22Rv1 (cell line): ENCODE measurements around the gene VARS2.
"Not testable (repeated sequence)": the region's sequence is repeated elsewhere in the genome, so short reads cannot be mapped to it uniquely, and the experiment has no call there.

Experiments
- H3K27ac ChIP-seq: fragments of 450-650 bp; 2 replicates; pipeline ENCODE4 v1.5.1; 2017
- CTCF ChIP-seq: fragments of 450-650 bp; IDR thresholded peaks from 2 replicates; pipeline ENCODE4 v1.5.1; 2017; ENCODE audit warnings: mild to moderate bottlenecking
- ZFX ChIP-seq: fragments of 450-650 bp; IDR thresholded peaks from 2 replicates; pipeline ENCODE4 v1.6.1; 2017; ENCODE audit warnings: antibody characterized with exemption, borderline replicate concordance

Gene VARS2

GRCh38 chr6:30895343-30895742 lies 18.7 kb upstream of the VARS2 start:
- TF ChIP-seq CTCF (no peak), ZFX (no peak)
- no peak overlapping the region for H3K27ac ChIP-seq

GRCh38 chr6:30896541-30896940 lies 17.5 kb upstream of the VARS2 start:
- TF ChIP-seq CTCF, result no peak
- TF ChIP-seq ZFX, result no peak
- H3K27ac ChIP-seq, result no peak overlapping the region

GRCh38 chr6:30897882-30898281 lies 16.2 kb upstream of the VARS2 start:
- TF ChIP-seq CTCF (no peak), ZFX (no peak)
- H3K27ac ChIP-seq, result no peak overlapping the region

- no peak for TF ChIP-seq ZFX
- H3K27ac ChIP-seq, result no peak overlapping the region
These were observed 15.2 kb upstream of the VARS2 start for GRCh38 chr6:30898750-30899360.

GRCh38 chr6:30900863-30901417 lies 13.1 kb upstream of the VARS2 start:
- peak overlapping the region; percentile 27; the same call in 1 of the 2 replicates for H3K27ac ChIP-seq
- TF ChIP-seq ZFX, result no peak
- TF ChIP-seq CTCF, result no peak

- TF ChIP-seq CTCF (no peak), ZFX (no peak)
- peak overlapping the region; percentile 27; the same call in 1 of the 2 replicates for H3K27ac ChIP-seq
These were observed 12.6 kb upstream of the VARS2 start for GRCh38 chr6:30901436-30901835.

GRCh38 chr6:30902196-30902595 lies 11.8 kb upstream of the VARS2 start:
- not testable (repeated sequence) for H3K27ac ChIP-seq

GRCh38 chr6:30902709-30903108 lies 11.3 kb upstream of the VARS2 start:
- H3K27ac ChIP-seq, result no peak overlapping the region
- TF ChIP-seq ZFX, result no peak

- H3K27ac ChIP-seq, result no peak overlapping the region
- no peak for TF ChIP-seq CTCF
- no peak for TF ChIP-seq ZFX
These were observed 10.8 kb upstream of the VARS2 start for GRCh38 chr6:30903236-30903635.

GRCh38 chr6:30907290-30907757 lies 6.7 kb upstream of the VARS2 start:
- H3K27ac ChIP-seq, result peak overlapping the region; percentile 77
